ENCODE results near the gene CST7. TPM values are rescaled to one million over a fixed set of nuclear protein-coding genes. Genes with fewer than 3 reads are reported as not detected.

Gene CST7
- total and polyA plus RNA-seq, 5 donors from 2014 or later: 30.7 to 208 (median 133) TPM

DNA sequence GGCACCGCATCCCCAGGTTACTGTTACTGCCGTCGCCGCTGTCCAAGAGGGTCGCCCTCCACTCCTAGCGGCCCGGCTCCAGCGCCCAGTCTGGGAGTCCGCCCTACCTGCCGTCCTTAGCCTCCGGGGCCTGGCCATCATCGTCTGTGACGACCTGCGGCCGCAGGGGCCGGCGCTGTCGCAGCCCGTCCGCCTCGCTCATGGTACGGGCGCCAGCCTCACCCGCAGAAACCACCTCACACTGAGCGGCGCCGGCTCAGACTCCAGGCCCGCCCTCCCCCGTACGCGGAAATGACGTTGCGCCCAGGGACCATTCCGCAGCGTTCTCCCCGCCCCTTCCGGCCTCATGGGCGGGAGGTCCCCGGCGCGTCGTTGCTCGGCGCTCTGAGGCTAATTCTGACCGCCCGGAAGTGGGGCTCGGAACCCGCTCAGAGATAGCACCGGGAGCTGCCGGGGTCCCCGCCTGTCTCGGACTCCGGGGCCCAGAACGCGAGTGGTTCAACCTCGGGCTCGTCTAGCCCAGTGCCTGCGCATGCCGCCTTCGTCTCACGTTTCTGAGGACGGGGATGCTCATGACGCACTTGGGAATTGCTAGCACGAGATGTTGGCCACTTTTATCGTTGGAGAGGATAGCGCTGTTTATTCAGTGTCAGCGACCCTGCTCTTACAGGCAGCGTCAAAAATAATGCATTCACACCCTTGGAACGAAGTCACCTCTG is 43.6 kb downstream of the CST7 start, which contains the start of gene APMAP:
Gene APMAP (minus strand): TSS at position 265 of the 719 bp plus-strand sequence. CDS start 63 bp downstream, at position 202.
- Mint-ChIP-seq H3K36me3 (peaks cover 14% of the 10 kb centered on the region), H3K9me3 (peaks cover 0 to 2% (median 0%) of the 10 kb centered on the region in 7 donors), H3K4me3 (peak within 1 kb of the TSS; percentile 92 to 99 (median 94)), H3K27me3 (no peaks in the 10 kb centered on the region), H3K4me1 (peaks cover 25 to 67% (median 42%) of the 10 kb centered on the region in 4 donors), H3K27ac (peak within 1 kb of the TSS; percentile 95 to 98 (median 97))
- DNase-seq (peak; percentile 95 to 96 (median 95)), ATAC-seq (ENCODE audit: low read depth in 2 of 2) (peak; percentile 95 to 96)
- H3K27ac ChIP-seq (ENCODE audit: insufficient read depth, low read length, poor library complexity, severe bottlenecking): peak within 1 kb of the TSS; percentile 96
- H3K36me3 ChIP-seq (ENCODE audit: control insufficient read depth, insufficient read depth, low read length): peaks cover 2% of the 10 kb centered on the region
- peaks cover 27% of the 10 kb centered on the region for H3K4me1 ChIP-seq (ENCODE audit: control insufficient read depth, insufficient read depth, low read length, poor library complexity, severe bottlenecking)
- peak within 1 kb of the TSS; percentile 89 for H3K4me3 ChIP-seq (ENCODE audit: low read depth, low read length)
- no peaks in the 10 kb centered on the region for H3K27me3 ChIP-seq (ENCODE audit: control insufficient read depth, insufficient read depth, low read length)
- H3K9me3 ChIP-seq (ENCODE audit: control insufficient read depth in 2 of 2, low read length in 2 of 2): no peaks in the 10 kb centered on the region

DNA sequence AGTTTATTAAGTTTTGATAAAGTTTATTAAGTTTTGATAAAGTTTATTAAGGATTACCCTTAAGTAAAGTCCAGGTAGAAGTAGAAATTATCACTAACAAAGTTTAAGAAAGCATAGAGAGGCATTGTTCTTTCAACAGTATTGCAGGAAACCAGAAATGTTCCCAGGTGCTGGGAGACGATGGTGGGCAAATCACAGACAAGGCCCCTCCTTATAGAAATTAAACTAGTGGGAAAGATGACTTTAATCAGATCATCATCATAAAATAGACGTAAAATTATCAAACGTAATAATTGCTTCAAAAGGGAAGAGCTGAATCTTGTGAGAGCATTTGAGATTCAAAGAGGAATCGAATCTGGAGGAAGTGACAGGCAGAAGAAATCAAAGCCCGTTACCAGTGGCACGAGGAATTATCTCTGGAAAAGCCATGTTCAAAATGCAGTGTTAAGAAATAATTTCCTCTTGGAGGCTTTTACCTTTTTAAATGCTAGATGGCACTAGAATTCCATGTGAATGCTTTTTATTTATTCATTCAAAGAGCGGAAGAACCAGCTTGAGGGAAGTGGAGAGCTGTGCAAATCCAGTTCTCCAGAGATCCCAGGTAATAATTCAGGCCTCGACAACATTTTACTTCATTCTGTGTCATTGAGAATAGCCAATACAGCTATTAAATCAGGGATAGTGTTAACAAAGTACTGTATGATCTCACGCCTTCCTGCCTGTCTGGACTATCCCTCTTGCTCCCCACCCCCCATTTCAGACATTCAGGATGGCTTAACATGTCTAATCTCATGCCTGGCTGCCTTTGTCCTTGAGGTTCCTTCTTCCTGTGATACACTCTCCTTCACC is 44.5 kb downstream of the CST7 start:
- peak overlapping the region; percentile 89 for H3K4me3 ChIP-seq (ENCODE audit: low read depth, low read length)
- peaks cover 27% of the 10 kb centered on the region for H3K4me1 ChIP-seq (ENCODE audit: control insufficient read depth, insufficient read depth, low read length, poor library complexity, severe bottlenecking)
- no peaks in the 10 kb centered on the region for H3K36me3 ChIP-seq (ENCODE audit: control insufficient read depth, insufficient read depth, low read length)
- peak overlapping the region; percentile 95 to 98 (median 97) for H3K27ac Mint-ChIP-seq
- peak overlapping the region; percentile 92 to 99 (median 94) for H3K4me3 Mint-ChIP-seq
- peaks cover 19 to 58% (median 37%) of the 10 kb centered on the region in 4 donors for H3K4me1 Mint-ChIP-seq
- no peaks in the 10 kb centered on the region for H3K27me3 ChIP-seq (ENCODE audit: control insufficient read depth, insufficient read depth, low read length)
- peak overlapping the region; percentile 96 for H3K27ac ChIP-seq (ENCODE audit: insufficient read depth, low read length, poor library complexity, severe bottlenecking)
- no peaks in the 10 kb centered on the region for H3K9me3 ChIP-seq (ENCODE audit: control insufficient read depth in 2 of 2, low read length in 2 of 2)
- H3K36me3 Mint-ChIP-seq: peaks cover 11% of the 10 kb centered on the region
- peak in 1 of 3 donors; percentile 8 for DNase-seq
- ATAC-seq (ENCODE audit: low read depth in 2 of 2): no peak
- peaks cover 0 to 2% (median 0%) of the 10 kb centered on the region in 7 donors for H3K9me3 Mint-ChIP-seq
- H3K27me3 Mint-ChIP-seq: no peaks in the 10 kb centered on the region

DNA sequence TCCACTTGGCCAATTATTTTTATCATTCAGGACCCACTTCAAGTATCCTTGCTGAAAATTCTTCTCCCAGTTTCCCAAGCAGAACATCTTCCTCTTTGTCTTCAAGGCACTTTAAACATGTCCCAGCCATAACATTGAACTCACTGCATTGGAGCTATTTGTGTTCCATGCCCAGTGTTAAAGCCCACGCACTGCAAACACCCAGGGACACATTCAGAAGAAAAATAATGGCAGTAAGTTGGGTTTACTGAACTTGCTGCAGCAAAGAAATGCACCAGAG is 45.1 kb downstream of the CST7 start:
- H3K4me1 Mint-ChIP-seq: peaks cover 19 to 53% (median 33%) of the 10 kb centered on the region in 4 donors

DNA sequence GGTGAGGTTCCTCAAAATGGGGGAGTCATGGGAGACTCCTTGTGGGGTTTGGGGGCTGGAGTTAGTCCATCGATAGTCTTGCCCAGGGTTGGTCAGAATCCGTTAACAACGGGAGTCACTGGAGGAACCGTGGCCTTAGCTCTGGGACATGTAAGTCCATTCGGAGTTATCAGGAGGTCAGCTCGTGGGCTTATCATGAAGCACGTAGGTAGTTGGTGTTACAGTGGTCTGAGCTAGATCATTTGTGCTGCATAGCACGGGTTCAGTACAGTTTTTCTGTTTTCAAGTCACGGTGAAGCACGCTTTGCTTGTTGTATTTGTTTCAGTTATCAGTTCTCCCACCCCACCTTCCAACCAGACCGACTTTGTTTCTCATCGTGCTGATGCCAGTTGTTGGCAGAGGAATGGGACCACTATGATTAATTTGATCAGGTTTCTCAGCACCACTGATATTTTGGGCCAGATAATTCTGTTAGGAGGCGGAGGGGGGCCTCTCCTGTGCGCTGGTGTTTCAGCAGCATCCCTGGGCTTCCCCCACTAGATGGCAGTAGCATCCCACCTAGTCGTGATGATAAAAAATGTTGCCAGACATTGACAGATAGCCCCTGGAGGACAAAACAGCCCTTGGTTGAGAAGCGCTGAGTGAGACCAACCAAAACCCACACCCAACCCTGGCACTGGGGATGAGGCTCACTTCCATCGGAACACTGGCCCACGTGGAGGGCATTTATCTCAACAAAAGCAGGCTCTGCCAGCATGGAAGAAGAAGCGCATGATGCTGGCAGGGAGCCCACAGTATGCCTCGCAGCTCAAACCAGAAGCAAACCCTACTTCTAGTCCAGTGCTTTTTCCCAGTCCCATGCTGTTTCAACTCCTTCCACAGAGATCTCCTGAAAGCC is 45.6 kb downstream of the CST7 start:
- H3K9me3 Mint-ChIP-seq: peaks cover 0 to 2% (median 0%) of the 10 kb centered on the region in 7 donors
- H3K4me3 ChIP-seq (ENCODE audit: low read depth, low read length): no peak overlapping the region
- no peaks in the 10 kb centered on the region for H3K36me3 ChIP-seq (ENCODE audit: control insufficient read depth, insufficient read depth, low read length)
- H3K27ac Mint-ChIP-seq: peak overlapping the region; percentile 4 to 98 (median 97)
- peaks cover 19 to 50% (median 33%) of the 10 kb centered on the region in 4 donors for H3K4me1 Mint-ChIP-seq
- H3K4me3 Mint-ChIP-seq: peak overlapping the region; percentile 28 to 92 (median 78)
- peak; percentile 35 to 38 for ATAC-seq (ENCODE audit: low read depth in 2 of 2)
- DNase-seq: peak; percentile 72 to 85 (median 83)
- H3K9me3 ChIP-seq (ENCODE audit: control insufficient read depth in 2 of 2, low read length in 2 of 2): no peaks in the 10 kb centered on the region
- H3K36me3 Mint-ChIP-seq: peaks cover 4% of the 10 kb centered on the region
- no peaks in the 10 kb centered on the region for H3K27me3 ChIP-seq (ENCODE audit: control insufficient read depth, insufficient read depth, low read length)
- no peaks in the 10 kb centered on the region for H3K27me3 Mint-ChIP-seq
- H3K4me1 ChIP-seq (ENCODE audit: control insufficient read depth, insufficient read depth, low read length, poor library complexity, severe bottlenecking): peaks cover 27% of the 10 kb centered on the region
- no peak overlapping the region for H3K27ac ChIP-seq (ENCODE audit: insufficient read depth, low read length, poor library complexity, severe bottlenecking)

More for the DNA sequence above, 45.1 kb downstream of the CST7 start:
- H3K9me3 Mint-ChIP-seq: peaks cover 0 to 2% (median 0%) of the 10 kb centered on the region in 7 donors
- Histone ChIP-seq H3K4me3 (ENCODE audit: low read depth, low read length) (no peak overlapping the region), H3K9me3 (ENCODE audit: control insufficient read depth in 2 of 2, low read length in 2 of 2) (no peaks in the 10 kb centered on the region), H3K36me3 (ENCODE audit: control insufficient read depth, insufficient read depth, low read length) (no peaks in the 10 kb centered on the region), H3K27ac (ENCODE audit: insufficient read depth, low read length, poor library complexity, severe bottlenecking) (no peak overlapping the region), H3K4me1 (ENCODE audit: control insufficient read depth, insufficient read depth, low read length, poor library complexity, severe bottlenecking) (peaks cover 27% of the 10 kb centered on the region), H3K27me3 (ENCODE audit: control insufficient read depth, insufficient read depth, low read length) (no peaks in the 10 kb centered on the region)
- ATAC-seq (ENCODE audit: low read depth in 2 of 2) (no peak), DNase-seq (no peak)
- H3K27me3 Mint-ChIP-seq: no peaks in the 10 kb centered on the region
- peak overlapping the region; percentile 4 to 98 (median 97) for H3K27ac Mint-ChIP-seq
- H3K4me3 Mint-ChIP-seq: peak overlapping the region; percentile 67 to 92 (median 77)
- H3K36me3 Mint-ChIP-seq: peaks cover 8% of the 10 kb centered on the region

DNA sequence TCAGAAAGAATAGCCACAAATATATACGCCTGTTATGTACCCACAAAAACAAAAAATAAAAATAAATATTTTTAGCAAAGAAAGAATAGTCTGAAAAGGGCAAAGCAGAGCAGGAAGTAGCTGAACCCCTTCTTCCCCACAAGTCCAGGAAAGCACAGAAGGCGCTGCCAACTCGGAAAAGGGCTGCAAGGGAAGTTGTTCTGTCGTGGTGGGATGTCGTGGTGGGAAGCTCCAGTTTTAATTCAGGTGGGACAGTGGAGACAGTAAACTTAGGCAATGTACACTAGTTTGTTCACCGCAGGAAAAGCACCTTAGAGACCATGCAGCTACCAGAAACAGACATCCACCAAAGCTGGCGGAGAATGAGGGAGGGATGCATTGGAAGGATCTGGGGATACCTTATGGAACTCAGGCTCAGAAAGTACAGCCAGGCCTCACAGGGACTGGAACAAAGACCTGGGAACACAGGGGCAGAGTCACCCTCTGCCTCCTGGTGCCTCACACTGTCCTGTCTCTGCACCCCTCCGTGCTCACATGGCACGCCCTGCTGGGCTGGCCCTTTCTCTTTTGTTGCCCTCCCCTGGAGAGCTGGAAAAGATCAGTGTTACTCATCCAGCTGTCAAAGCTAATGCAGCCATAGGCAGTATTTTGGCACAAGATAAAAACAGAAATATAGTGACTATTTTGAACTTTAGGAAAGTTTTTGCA is 46.8 kb downstream of the CST7 start:
- H3K27me3 ChIP-seq (ENCODE audit: control insufficient read depth, insufficient read depth, low read length): no peaks in the 10 kb centered on the region
- H3K4me1 ChIP-seq (ENCODE audit: control insufficient read depth, insufficient read depth, low read length, poor library complexity, severe bottlenecking): peaks cover 20% of the 10 kb centered on the region
- H3K27me3 Mint-ChIP-seq: no peaks in the 10 kb centered on the region
- no peak for ATAC-seq (ENCODE audit: low read depth in 2 of 2)
- peaks cover 3% of the 10 kb centered on the region for H3K36me3 Mint-ChIP-seq
- DNase-seq: no peak
- no peak overlapping the region for H3K27ac ChIP-seq (ENCODE audit: insufficient read depth, low read length, poor library complexity, severe bottlenecking)
- H3K4me3 Mint-ChIP-seq: peak overlapping the region in 1 of 4 donors; percentile 80
- no peaks in the 10 kb centered on the region for H3K36me3 ChIP-seq (ENCODE audit: control insufficient read depth, insufficient read depth, low read length)
- no peak overlapping the region for H3K4me3 ChIP-seq (ENCODE audit: low read depth, low read length)
- peaks cover 0 to 2% (median 0%) of the 10 kb centered on the region in 7 donors for H3K9me3 Mint-ChIP-seq
- peaks cover 10 to 39% (median 24%) of the 10 kb centered on the region in 4 donors for H3K4me1 Mint-ChIP-seq
- H3K9me3 ChIP-seq (ENCODE audit: control insufficient read depth in 2 of 2, low read length in 2 of 2): no peaks in the 10 kb centered on the region
- H3K27ac Mint-ChIP-seq: no peak overlapping the region

DNA sequence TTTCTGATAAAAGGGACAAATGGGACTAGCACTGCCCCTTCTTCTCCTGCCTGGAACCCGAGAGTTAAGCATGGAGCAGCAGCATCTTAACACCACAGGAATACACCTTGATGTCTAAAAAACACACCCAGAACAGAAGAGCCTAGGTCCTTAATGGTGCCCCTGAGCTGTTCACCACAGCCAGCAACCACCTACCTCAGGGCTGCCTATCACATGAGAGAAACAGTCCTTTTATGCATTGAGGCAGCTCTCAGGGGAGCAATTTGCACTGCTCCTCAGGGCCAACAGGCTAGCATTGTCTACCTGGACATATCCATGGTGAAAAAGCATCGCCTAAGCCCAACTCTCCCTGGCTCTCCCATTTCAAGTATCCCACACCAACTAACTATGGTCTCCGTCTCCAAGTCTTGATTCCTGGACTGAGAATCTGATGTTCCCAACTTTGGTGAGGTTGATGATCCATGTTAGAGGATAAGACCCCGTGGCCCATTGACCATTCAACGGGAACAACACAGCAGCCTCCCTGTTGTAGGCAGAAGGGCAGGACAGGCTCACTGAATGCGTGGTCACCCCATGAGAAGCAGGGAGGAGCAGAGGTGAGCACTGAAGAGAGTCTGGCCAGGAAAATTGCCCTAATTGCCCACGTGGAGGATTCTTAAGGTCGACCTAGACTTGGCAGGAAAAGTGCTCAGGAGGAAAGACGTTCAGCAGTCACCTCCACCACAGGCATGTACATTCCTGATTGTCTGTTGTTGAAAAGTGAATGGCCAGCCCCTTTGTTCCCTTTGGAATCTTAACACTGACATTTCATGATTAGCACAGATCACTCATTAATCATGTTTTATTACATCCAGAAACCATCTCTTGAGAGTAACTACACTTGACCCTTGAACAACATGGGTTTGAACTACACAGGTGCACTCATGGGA is 47.6 kb downstream of the CST7 start:
- H3K4me1 ChIP-seq (ENCODE audit: control insufficient read depth, insufficient read depth, low read length, poor library complexity, severe bottlenecking): peaks cover 12% of the 10 kb centered on the region
- H3K27me3 ChIP-seq (ENCODE audit: control insufficient read depth, insufficient read depth, low read length): no peaks in the 10 kb centered on the region
- H3K9me3 Mint-ChIP-seq: peaks cover 0 to 2% (median 0%) of the 10 kb centered on the region in 7 donors
- peaks cover 4% of the 10 kb centered on the region for H3K36me3 Mint-ChIP-seq
- H3K27ac Mint-ChIP-seq: no peak overlapping the region
- DNase-seq (no peak), ATAC-seq (ENCODE audit: low read depth in 2 of 2) (no peak)
- no peak overlapping the region for H3K27ac ChIP-seq (ENCODE audit: insufficient read depth, low read length, poor library complexity, severe bottlenecking)
- H3K4me3 ChIP-seq (ENCODE audit: low read depth, low read length): no peak overlapping the region
- no peaks in the 10 kb centered on the region for H3K27me3 Mint-ChIP-seq
- H3K36me3 ChIP-seq (ENCODE audit: control insufficient read depth, insufficient read depth, low read length): no peaks in the 10 kb centered on the region
- peak overlapping the region in 1 of 4 donors; percentile 7 for H3K4me3 Mint-ChIP-seq
- no peaks in the 10 kb centered on the region for H3K9me3 ChIP-seq (ENCODE audit: control insufficient read depth in 2 of 2, low read length in 2 of 2)
- peaks cover 5 to 31% (median 17%) of the 10 kb centered on the region in 4 donors for H3K4me1 Mint-ChIP-seq
